ENCODE results near the gene ST6GALNAC5. TPM values are rescaled to one million over a fixed set of nuclear protein-coding genes. Genes with fewer than 3 reads are reported as not detected.

The ST6GALNAC5 gene
- total RNA-seq, 1 donor from 2014 or later: 0.87 TPM

- Mint-ChIP-seq H3K27me3 (ENCODE audit: unreplicated experiment) (peaks cover 3% of the 10 kb centered on the region), H3K4me1 (ENCODE audit: unreplicated experiment) (no peaks in the 10 kb centered on the region), H3K27ac (ENCODE audit: unreplicated experiment) (no peak overlapping the region), H3K4me3 (ENCODE audit: unreplicated experiment) (no peak overlapping the region), H3K9me3 (ENCODE audit: unreplicated experiment) (no peaks in the 10 kb centered on the region), H3K36me3 (ENCODE audit: low read depth, unreplicated experiment) (no peaks in the 10 kb centered on the region)
- no peak for DNase-seq (ENCODE audit: low spot score)
- TF ChIP-seq, protein P1, sequence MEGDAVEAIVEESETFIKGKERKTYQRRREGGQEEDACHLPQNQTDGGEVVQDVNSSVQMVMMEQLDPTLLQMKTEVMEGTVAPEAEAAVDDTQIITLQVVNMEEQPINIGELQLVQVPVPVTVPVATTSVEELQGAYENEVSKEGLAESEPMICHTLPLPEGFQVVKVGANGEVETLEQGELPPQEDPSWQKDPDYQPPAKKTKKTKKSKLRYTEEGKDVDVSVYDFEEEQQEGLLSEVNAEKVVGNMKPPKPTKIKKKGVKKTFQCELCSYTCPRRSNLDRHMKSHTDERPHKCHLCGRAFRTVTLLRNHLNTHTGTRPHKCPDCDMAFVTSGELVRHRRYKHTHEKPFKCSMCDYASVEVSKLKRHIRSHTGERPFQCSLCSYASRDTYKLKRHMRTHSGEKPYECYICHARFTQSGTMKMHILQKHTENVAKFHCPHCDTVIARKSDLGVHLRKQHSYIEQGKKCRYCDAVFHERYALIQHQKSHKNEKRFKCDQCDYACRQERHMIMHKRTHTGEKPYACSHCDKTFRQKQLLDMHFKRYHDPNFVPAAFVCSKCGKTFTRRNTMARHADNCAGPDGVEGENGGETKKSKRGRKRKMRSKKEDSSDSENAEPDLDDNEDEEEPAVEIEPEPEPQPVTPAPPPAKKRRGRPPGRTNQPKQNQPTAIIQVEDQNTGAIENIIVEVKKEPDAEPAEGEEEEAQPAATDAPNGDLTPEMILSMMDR (IDR thresholded peaks at IDR 0.05; ENCODE audit: unreplicated experiment): no peak
Measured at GRCh38 chr1:76856104-76856503, 11.2 kb upstream of the ST6GALNAC5 start.

DNA sequence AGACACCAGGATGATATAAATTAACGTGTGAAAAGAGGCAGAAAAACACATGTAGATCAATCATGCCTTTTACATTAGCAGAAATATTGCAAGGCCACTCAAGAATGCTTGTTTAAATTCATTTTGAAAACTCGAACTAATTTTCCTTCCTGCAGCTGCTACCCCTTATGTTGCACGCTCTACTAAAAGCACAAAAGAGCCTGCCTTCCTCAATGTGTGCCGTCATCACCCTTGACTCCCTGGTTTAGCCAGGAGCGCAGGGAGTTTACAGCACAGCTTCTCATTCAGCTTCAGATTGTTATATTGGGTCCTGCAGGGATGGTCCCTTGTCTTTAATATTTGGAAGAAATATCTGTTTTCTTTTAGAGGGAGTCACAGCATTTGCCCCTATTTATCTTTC is 10.1 kb upstream of the ST6GALNAC5 start:
- Mint-ChIP-seq H3K4me1 (ENCODE audit: unreplicated experiment) (no peaks in the 10 kb centered on the region), H3K9me3 (ENCODE audit: unreplicated experiment) (no peaks in the 10 kb centered on the region), H3K27me3 (ENCODE audit: unreplicated experiment) (peaks cover 3% of the 10 kb centered on the region), H3K36me3 (ENCODE audit: low read depth, unreplicated experiment) (no peaks in the 10 kb centered on the region), H3K4me3 (ENCODE audit: unreplicated experiment) (no peak overlapping the region), H3K27ac (ENCODE audit: unreplicated experiment) (no peak overlapping the region)
- TF ChIP-seq, protein P1 (IDR thresholded peaks at IDR 0.05; ENCODE audit: unreplicated experiment): no peak
- no peak for DNase-seq (ENCODE audit: low spot score)

GRCh38 chr1:76857973-76858372 is 9.3 kb upstream of the ST6GALNAC5 start:
- DNase-seq (ENCODE audit: low spot score): no peak
- Mint-ChIP-seq H3K4me1 (ENCODE audit: unreplicated experiment) (no peaks in the 10 kb centered on the region), H3K4me3 (ENCODE audit: unreplicated experiment) (no peak overlapping the region), H3K27me3 (ENCODE audit: unreplicated experiment) (peaks cover 3% of the 10 kb centered on the region), H3K27ac (ENCODE audit: unreplicated experiment) (no peak overlapping the region), H3K9me3 (ENCODE audit: unreplicated experiment) (no peaks in the 10 kb centered on the region), H3K36me3 (ENCODE audit: low read depth, unreplicated experiment) (no peaks in the 10 kb centered on the region)
- TF ChIP-seq, protein P1 (IDR thresholded peaks at IDR 0.05; ENCODE audit: unreplicated experiment): no peak

DNA sequence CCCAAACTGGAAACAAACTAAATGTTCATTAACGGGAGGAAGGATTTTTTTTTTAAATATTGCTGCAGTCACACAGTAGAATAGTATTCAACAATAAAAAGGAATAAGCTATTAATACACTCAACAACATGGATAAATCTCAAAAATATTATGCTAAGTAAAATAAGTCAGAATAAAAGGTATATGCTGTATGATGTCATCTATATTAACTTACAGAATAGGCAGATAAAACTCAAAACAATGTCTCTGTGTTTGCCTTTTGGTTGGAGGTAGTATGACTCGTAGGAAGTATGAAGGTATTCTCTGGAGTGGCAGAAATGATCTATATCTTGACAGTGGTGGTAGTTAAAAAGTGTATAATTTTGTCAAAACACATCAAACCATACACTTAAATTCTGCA is 6.1 kb upstream of the ST6GALNAC5 start:
- H3K27me3 Mint-ChIP-seq (ENCODE audit: unreplicated experiment): peaks cover 6% of the 10 kb centered on the region
- no peak overlapping the region for H3K27ac Mint-ChIP-seq (ENCODE audit: unreplicated experiment)
- TF ChIP-seq, protein P1 (IDR thresholded peaks at IDR 0.05; ENCODE audit: unreplicated experiment): no peak
- no peaks in the 10 kb centered on the region for H3K4me1 Mint-ChIP-seq (ENCODE audit: unreplicated experiment)
- H3K36me3 Mint-ChIP-seq (ENCODE audit: low read depth, unreplicated experiment): no peaks in the 10 kb centered on the region
- H3K9me3 Mint-ChIP-seq (ENCODE audit: unreplicated experiment): no peaks in the 10 kb centered on the region
- DNase-seq (ENCODE audit: low spot score): no peak
- H3K4me3 Mint-ChIP-seq (ENCODE audit: unreplicated experiment): no peak overlapping the region

DNA sequence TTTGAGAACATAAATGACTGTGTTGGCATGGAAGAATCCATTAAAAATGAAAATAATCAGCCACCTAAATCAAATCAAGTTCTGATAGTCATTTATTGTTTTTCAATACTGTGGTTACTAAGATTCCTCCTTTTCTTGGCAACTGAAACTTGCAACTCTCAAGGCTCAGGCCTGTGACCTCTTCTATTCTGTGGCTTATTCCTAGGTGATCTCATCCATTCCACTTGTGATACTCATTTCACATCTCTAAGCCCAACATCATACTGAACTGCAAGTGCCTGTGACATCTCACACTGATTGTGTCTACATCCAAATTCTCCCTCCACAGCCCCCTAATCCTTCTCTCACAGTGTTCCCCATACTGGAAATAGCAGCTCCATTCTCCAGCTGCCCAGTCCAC is 4.8 kb upstream of the ST6GALNAC5 start:
- peaks cover 6% of the 10 kb centered on the region for H3K27me3 Mint-ChIP-seq (ENCODE audit: unreplicated experiment)

More for the DNA sequence above, 4.8 kb upstream of the ST6GALNAC5 start:
- no peaks in the 10 kb centered on the region for H3K9me3 Mint-ChIP-seq (ENCODE audit: unreplicated experiment)
- no peak overlapping the region for H3K27ac Mint-ChIP-seq (ENCODE audit: unreplicated experiment)
- DNase-seq (ENCODE audit: low spot score): no peak
- H3K4me1 Mint-ChIP-seq (ENCODE audit: unreplicated experiment): no peaks in the 10 kb centered on the region
- no peak overlapping the region for H3K4me3 Mint-ChIP-seq (ENCODE audit: unreplicated experiment)
- TF ChIP-seq, protein P1 (IDR thresholded peaks at IDR 0.05; ENCODE audit: unreplicated experiment): no peak
- H3K36me3 Mint-ChIP-seq (ENCODE audit: low read depth, unreplicated experiment): no peaks in the 10 kb centered on the region

All from endothelial cell (in vitro differentiated cells).